NCI-H128 (cell line): Measurements from ENCODE around the gene PPP1R12A.

Experiments
- DNase-seq: peaks from one replicate; lab custom pipeline; 2025; ENCODE audit not compliant: unreplicated experiment; lab: John Stamatoyannopoulos, UW

Gene PPP1R12A

GRCh38 chr12:79769860-79770485 lies 164.9 kb downstream of the PPP1R12A start:
- no peak for DNase-seq

- no peak for DNase-seq
These were observed 165.6 kb downstream of the PPP1R12A start for GRCh38 chr12:79769189-79769859.

DNA sequence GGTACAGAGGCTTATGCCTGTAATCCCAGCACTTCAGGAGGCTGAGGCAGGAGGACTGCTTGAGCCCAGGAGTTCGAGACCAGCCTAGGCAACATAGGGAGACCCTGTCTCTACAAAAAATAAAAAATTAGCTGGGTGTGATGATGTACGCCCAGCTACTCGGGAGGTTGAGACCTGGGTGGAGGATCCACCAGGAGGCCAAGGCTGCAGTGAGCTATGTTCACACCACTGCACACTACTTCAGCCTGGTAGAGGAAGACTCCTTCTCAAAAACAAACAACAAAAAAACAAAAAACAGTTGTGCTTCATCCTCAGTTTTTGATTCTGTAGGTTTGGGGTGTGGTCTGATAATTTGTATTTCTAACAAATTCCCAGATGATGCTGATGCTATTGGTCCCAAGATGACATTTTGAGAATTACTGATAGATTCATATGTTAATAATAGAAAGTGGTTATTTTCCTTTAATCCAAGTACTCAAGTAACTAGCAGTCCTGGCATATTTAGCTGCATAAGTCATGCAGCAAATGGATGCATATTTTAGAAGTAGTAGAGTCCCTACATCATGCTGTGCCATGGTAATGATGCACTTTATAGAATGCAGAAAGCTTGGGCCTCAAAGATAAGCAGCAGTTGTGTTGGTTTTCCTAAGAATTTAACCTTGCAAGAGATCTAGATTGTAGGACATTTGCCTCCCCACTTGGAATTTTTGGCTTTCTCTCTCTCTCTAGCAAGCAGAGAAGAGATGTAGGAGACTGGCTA lies 168.0 kb downstream of the PPP1R12A start:
- no peak for DNase-seq

DNA sequence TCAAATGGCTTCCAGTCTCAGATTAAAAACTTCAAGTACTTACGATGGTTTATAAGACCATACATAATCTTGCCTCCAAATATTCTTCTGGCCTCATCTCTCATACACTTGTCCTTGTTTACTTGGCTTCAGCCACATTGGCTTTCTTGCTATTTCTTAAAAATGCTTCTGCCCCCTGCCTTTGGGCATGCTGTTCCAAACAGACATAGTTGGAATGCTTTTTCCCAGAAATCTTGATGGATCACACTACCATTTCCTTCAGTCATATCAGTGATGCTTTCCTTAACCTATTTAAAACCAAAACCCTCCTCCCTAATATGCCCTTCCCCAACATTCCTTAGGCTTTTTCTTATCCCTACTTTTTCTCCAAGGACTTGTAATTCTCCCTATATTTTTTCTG lies 169.7 kb downstream of the PPP1R12A start:
- DNase-seq = no peak

- no peak for DNase-seq
These were observed 170.3 kb downstream of the PPP1R12A start for GRCh38 chr12:79764641-79765040.

GRCh38 chr12:79763766-79764452 lies 171.0 kb downstream of the PPP1R12A start:
- no peak for DNase-seq

GRCh38 chr12:79761341-79761740 lies 173.6 kb downstream of the PPP1R12A start:
- no peak for DNase-seq

- no peak for DNase-seq
These were observed 187.6 kb downstream of the PPP1R12A start for GRCh38 chr12:79747274-79747673.

DNA sequence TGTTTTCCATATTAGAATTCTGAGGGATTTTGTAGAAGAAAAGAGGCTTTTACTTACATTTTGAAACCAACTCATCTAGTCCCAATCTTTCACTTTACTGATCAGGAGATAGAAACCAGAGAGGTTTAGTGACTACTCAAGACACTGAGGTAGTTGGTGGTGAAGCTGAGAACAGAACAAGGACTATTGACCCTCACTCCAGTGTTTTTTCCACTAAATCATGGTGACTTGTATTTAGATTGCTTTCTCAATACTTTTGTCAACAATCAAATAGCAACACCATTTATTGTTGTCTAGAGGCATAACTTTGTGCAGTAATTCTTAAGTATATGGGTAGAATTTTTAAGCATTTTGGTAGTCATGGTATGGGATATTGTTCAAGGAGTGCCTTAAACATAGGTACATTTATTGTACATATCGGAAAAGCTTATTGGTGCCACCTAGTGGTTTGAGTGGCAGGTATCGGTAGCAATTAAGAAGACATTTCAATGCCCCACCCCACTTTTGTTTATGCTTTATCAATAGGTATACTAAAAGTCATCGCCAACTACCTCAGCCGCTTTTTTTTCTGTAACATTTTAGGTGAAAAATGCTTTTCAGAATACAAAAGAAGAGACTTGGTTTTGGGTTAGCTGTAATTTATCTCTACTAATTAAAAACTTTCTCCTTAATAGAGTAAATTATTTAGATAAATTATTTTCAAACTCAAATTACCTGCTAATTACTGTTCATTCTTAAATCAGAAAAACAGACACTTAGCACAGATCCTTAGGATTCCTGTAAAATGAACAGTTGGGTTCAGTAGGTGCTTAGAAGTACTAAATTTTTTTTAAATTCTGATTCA lies 196.8 kb downstream of the PPP1R12A start:
- peak; percentile 50 for DNase-seq

- DNase-seq = no peak
These were observed 202.3 kb downstream of the PPP1R12A start for GRCh38 chr12:79732638-79733037.

DNA sequence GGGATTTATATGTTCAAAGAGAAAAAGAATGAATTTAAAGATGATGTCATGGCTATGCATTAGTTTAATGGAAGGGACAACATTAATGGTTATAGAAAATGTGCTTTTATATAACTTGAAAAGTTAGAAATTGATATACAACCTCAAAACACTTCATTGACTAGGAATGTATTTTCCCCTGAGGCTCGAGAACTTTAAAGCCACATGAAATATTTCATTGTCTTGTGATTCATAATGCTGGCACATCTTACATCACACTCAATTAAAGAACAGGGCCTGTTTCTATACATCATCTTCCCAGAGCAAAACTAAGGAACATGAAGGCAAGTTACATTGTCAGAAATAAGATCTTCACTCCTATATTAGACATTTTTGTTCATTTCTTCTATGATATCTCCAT lies 208.9 kb downstream of the PPP1R12A start:
- DNase-seq = no peak
